IPS-15b (cell line): ENCODE measurements around the gene KRT73.

Experiments used
- H3K27me3 ChIP-seq: one replicate; pipeline ENCODE4 v1.6.1; 2013; ENCODE audit warnings: low read length; ENCODE audit not compliant: control insufficient read depth, insufficient read depth
- H3K36me3 ChIP-seq: one replicate; pipeline ENCODE4 v1.6.1; 2013; ENCODE audit warnings: low read length; ENCODE audit not compliant: control insufficient read depth, insufficient read depth
- H3K4me1 ChIP-seq: one replicate; pipeline ENCODE4 v1.6.1; 2013; ENCODE audit warnings: mild to moderate bottlenecking, low read length; ENCODE audit not compliant: control insufficient read depth, insufficient read depth
- H3K4me3 ChIP-seq: one replicate; pipeline ENCODE4 v1.5.1; 2013; ENCODE audit warnings: low read depth, low read length
- H3K9ac ChIP-seq: one replicate; pipeline ENCODE4 v1.6.1; 2013; ENCODE audit warnings: low read depth, mild to moderate bottlenecking, low read length
- H3K9me3 ChIP-seq: one replicate; pipeline ENCODE4 v1.6.1; 2013; ENCODE audit warnings: mild to moderate bottlenecking, low read length; ENCODE audit not compliant: control insufficient read depth, insufficient read depth

The KRT73 gene

GRCh38 chr12:52575948-52576347 lies 42.4 kb downstream of the KRT73 start:
- Histone ChIP-seq H3K36me3 (no peaks in the 10 kb centered on the region), H3K9me3 (no peaks in the 10 kb centered on the region), H3K4me3 (no peak overlapping the region), H3K27me3 (no peaks in the 10 kb centered on the region), H3K4me1 (no peaks in the 10 kb centered on the region), H3K9ac (no peak overlapping the region)

GRCh38 chr12:52575256-52575655 lies 43.1 kb downstream of the KRT73 start:
- Histone ChIP-seq H3K4me1 (no peaks in the 10 kb centered on the region), H3K27me3 (no peaks in the 10 kb centered on the region), H3K36me3 (no peaks in the 10 kb centered on the region), H3K9ac (no peak overlapping the region), H3K9me3 (no peaks in the 10 kb centered on the region), H3K4me3 (no peak overlapping the region)

GRCh38 chr12:52573743-52574142 lies 44.6 kb downstream of the KRT73 start, which contains the start of gene KRT74:
Gene KRT74 (minus strand): TSS chr12:52573843. CDS start chr12:52573777, 66 bp downstream.
- H3K4me3 ChIP-seq = no peak within 1 kb of the TSS
- H3K36me3 ChIP-seq = no peaks in the 10 kb centered on the region
- H3K9me3 ChIP-seq = no peaks in the 10 kb centered on the region
- no peak within 1 kb of the TSS for H3K9ac ChIP-seq
- no peaks in the 10 kb centered on the region for H3K27me3 ChIP-seq
- H3K4me1 ChIP-seq = no peaks in the 10 kb centered on the region

DNA sequence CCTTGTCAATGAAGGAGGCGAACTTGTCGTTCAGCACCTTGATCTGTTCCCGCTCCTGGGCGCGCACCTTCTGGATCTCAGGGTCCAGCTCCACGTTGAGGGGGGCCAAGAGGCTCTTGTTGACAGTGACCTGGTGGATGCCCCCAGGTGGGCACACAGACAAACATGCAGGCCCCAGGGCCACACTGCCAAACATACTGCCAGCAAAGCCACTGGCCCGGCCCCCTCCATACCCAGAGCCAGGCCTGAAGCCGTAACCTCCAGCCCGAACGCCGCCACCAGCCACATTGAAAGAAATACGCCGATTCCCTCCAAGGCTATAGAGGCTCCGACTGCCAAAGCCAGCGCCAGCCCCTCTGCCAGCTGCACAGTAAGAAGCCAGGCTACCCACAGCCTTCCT lies 45.1 kb downstream of the KRT73 start:
- H3K9ac ChIP-seq = no peak overlapping the region
- no peaks in the 10 kb centered on the region for H3K9me3 ChIP-seq
- no peaks in the 10 kb centered on the region for H3K36me3 ChIP-seq
- H3K4me3 ChIP-seq = no peak overlapping the region
- H3K4me1 ChIP-seq = no peaks in the 10 kb centered on the region
- no peaks in the 10 kb centered on the region for H3K27me3 ChIP-seq

GRCh38 chr12:52570511-52570910 lies 47.8 kb downstream of the KRT73 start:
- Histone ChIP-seq H3K9ac (no peak overlapping the region), H3K4me1 (no peaks in the 10 kb centered on the region), H3K9me3 (no peaks in the 10 kb centered on the region), H3K36me3 (no peaks in the 10 kb centered on the region), H3K27me3 (no peaks in the 10 kb centered on the region), H3K4me3 (no peak overlapping the region)

- Histone ChIP-seq H3K9ac (no peak overlapping the region), H3K27me3 (no peaks in the 10 kb centered on the region), H3K9me3 (no peaks in the 10 kb centered on the region)
These were observed 50.2 kb downstream of the KRT73 start for GRCh38 chr12:52568111-52568510.

DNA sequence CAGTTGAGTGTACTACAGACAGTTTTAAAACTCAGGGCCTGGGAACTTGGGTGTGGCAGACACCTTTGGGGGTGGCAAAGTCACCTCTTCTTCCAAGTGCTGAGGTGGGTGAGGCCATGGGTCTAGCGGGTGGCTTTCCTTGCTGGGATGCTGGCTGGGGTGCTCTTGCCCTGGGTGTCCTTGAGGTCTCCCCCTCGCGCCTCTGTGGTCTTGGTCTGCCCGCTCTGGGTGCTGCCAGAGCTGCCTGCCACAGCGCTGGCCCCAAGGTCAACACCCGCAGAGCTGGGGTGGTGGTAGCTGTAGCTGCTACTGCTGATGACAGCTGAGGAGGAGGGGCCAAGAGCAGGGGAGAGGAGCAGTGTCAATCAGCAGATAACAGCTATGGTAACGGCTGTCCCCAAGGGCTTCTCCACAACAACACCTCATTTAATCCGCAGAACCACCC lies 51.5 kb downstream of the KRT73 start:
- no peak overlapping the region for H3K9ac ChIP-seq
- H3K4me3 ChIP-seq = no peak overlapping the region
- H3K27me3 ChIP-seq = no peaks in the 10 kb centered on the region
- H3K9me3 ChIP-seq = no peaks in the 10 kb centered on the region
- H3K36me3 ChIP-seq = no peaks in the 10 kb centered on the region
- H3K4me1 ChIP-seq = no peaks in the 10 kb centered on the region

More at GRCh38 chr12:52568111-52568510, 50.2 kb downstream of the KRT73 start:
- no peak overlapping the region for H3K4me3 ChIP-seq
- H3K4me1 ChIP-seq = no peaks in the 10 kb centered on the region
- H3K36me3 ChIP-seq = no peaks in the 10 kb centered on the region

DNA sequence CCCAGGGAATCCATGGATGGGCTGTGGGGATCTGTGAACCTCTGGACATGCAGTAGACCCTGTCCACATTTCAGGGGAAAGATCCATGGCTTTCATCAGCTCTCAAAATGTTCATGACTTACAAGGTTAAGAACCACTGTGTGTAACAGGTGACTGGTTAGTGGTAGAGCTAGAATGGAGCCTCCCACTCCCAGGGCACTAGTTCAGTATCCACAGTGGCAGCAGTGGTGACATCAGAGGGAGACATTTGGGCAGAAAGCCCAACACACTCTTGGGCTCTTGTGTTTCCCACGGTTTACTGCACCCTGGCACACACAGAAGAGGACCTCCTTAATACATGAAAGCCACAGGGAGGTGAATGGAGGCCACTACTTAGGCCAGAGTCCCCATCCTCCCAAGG lies 53.8 kb downstream of the KRT73 start:
- Histone ChIP-seq H3K27me3 (no peaks in the 10 kb centered on the region), H3K4me3 (no peak overlapping the region), H3K36me3 (no peaks in the 10 kb centered on the region), H3K4me1 (no peaks in the 10 kb centered on the region), H3K9me3 (no peaks in the 10 kb centered on the region), H3K9ac (no peak overlapping the region)

GRCh38 chr12:52561880-52562449 lies 56.4 kb downstream of the KRT73 start:
- Histone ChIP-seq H3K4me3 (no peak overlapping the region), H3K4me1 (no peaks in the 10 kb centered on the region), H3K36me3 (no peaks in the 10 kb centered on the region), H3K9ac (no peak overlapping the region), H3K27me3 (no peaks in the 10 kb centered on the region), H3K9me3 (no peaks in the 10 kb centered on the region)

- H3K4me3 ChIP-seq = no peak overlapping the region
- no peaks in the 10 kb centered on the region for H3K36me3 ChIP-seq
- no peaks in the 10 kb centered on the region for H3K27me3 ChIP-seq
- H3K9me3 ChIP-seq = no peaks in the 10 kb centered on the region
- no peaks in the 10 kb centered on the region for H3K4me1 ChIP-seq
- no peak overlapping the region for H3K9ac ChIP-seq
These were observed 58.4 kb downstream of the KRT73 start for GRCh38 chr12:52559979-52560378.

DNA sequence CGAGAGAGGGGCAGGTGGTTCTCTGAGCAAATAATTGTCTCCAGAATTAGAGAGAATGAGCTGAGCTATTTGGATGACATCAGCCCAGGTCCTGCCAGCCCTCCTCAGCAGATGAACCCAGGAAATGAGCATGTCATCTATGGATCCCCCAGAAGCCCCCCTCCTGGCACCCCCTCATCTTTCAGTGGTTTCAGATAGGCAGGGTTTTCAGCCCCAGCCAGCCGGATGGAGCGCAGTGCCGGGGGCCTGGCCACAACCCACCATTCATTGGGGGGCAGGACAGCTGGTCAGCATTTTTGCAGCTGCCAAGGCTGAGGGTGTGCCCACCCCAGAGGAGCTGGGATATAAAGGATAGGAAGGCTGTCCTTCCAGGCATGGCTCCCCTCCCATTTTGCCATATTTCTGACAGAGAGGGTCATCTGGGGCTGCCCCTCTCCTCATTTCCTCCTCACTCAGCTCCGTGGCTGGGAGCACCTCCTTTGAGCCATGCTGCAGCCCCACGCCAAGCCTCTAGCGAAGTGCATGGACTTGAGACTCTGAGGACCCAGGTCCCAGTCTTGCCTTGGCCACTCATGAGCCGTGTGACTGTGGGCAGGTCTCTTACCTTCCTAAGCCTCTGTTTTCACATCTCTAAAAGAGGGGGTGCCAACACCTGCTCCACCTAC lies 59.4 kb downstream of the KRT73 start:
- Histone ChIP-seq H3K9me3 (no peaks in the 10 kb centered on the region), H3K36me3 (no peaks in the 10 kb centered on the region), H3K27me3 (no peaks in the 10 kb centered on the region), H3K9ac (no peak overlapping the region), H3K4me1 (no peaks in the 10 kb centered on the region), H3K4me3 (no peak overlapping the region)
